Measurements from ENCODE around the gene AKAP4.

The AKAP4 gene

GRCh38 chrX:50152456-50152855 lies 48.4 kb downstream of the AKAP4 start:
- TF ChIP-seq CTCF (IDR thresholded peaks at IDR 0.05; ENCODE audit: borderline replicate concordance, extremely low read depth, low read length, poor library complexity, severe bottlenecking) (no peak), EZH2 (IDR thresholded peaks at IDR 0.05; ENCODE audit: borderline replicate concordance, low read depth, low read length, severe bottlenecking) (no peak)
- Histone ChIP-seq H3K27ac (ENCODE audit: low read length) (no peak overlapping the region), H3K4me3 (ENCODE audit: low read depth in 1 of 2, low read length in 2 of 2) (no peak overlapping the region), H3K36me3 (ENCODE audit: insufficient read depth, low read length) (no peaks in the 10 kb centered on the region), H4K20me1 (ENCODE audit: insufficient read depth, low read length) (no peaks in the 10 kb centered on the region), H3K27me3 (ENCODE audit: insufficient read depth, low read length, poor library complexity) (no peaks in the 10 kb centered on the region), H2AFZ (ENCODE audit: low read depth, low read length) (no peak overlapping the region), H3K4me1 (ENCODE audit: insufficient read depth, low read length) (no peaks in the 10 kb centered on the region), H3K4me2 (ENCODE audit: insufficient read depth, low read length) (no peak overlapping the region), H3K79me2 (ENCODE audit: insufficient read depth, low read length) (no peaks in the 10 kb centered on the region), H3K9ac (ENCODE audit: low read depth, low read length) (no peak overlapping the region), H3K9me3 (ENCODE audit: insufficient read depth, low read length, severe bottlenecking) (no peaks in the 10 kb centered on the region)
- DNase-seq (no peak), ATAC-seq (ENCODE audit: insufficient read depth, low read depth) (no peak)

- Histone ChIP-seq H2AFZ (ENCODE audit: low read depth, low read length) (no peak overlapping the region), H3K4me2 (ENCODE audit: insufficient read depth, low read length) (no peak overlapping the region), H3K27ac (ENCODE audit: low read length) (no peak overlapping the region), H4K20me1 (ENCODE audit: insufficient read depth, low read length) (no peaks in the 10 kb centered on the region), H3K4me3 (ENCODE audit: low read depth in 1 of 2, low read length in 2 of 2) (no peak overlapping the region), H3K9ac (ENCODE audit: low read depth, low read length) (no peak overlapping the region), H3K36me3 (ENCODE audit: insufficient read depth, low read length) (no peaks in the 10 kb centered on the region), H3K27me3 (ENCODE audit: insufficient read depth, low read length, poor library complexity) (no peaks in the 10 kb centered on the region), H3K79me2 (ENCODE audit: insufficient read depth, low read length) (no peaks in the 10 kb centered on the region), H3K9me3 (ENCODE audit: insufficient read depth, low read length, severe bottlenecking) (no peaks in the 10 kb centered on the region), H3K4me1 (ENCODE audit: insufficient read depth, low read length) (no peaks in the 10 kb centered on the region)
- DNase-seq (no peak), ATAC-seq (ENCODE audit: insufficient read depth, low read depth) (no peak)
- TF ChIP-seq CTCF (IDR thresholded peaks at IDR 0.05; ENCODE audit: borderline replicate concordance, extremely low read depth, low read length, poor library complexity, severe bottlenecking) (no peak), EZH2 (IDR thresholded peaks at IDR 0.05; ENCODE audit: borderline replicate concordance, low read depth, low read length, severe bottlenecking) (no peak)
Measured at GRCh38 chrX:50147972-50148371, 52.8 kb downstream of the AKAP4 start.

Measured in DND-41 (cell line).